ENCODE measurements around the gene DTNBP1. TPM values are rescaled to one million over a fixed set of nuclear protein-coding genes. Genes with fewer than 3 reads are reported as not detected.

Gene DTNBP1
- polyA plus RNA-seq, 4 donors = 21.3 to 26.2 (median 23.6) TPM

- DNase-seq (ENCODE audit: low read depth in 4 of 4, low spot score in 3 of 4) = no peak
Measured at GRCh38 chr6:15627821-15628220, 35.0 kb downstream of the DTNBP1 start.

GRCh38 chr6:15626878-15627674 is 35.8 kb downstream of the DTNBP1 start:
- DNase-seq (ENCODE audit: low read depth in 4 of 4, low spot score in 3 of 4) = no peak

GRCh38 chr6:15626160-15626559 is 36.7 kb downstream of the DTNBP1 start:
- DNase-seq (ENCODE audit: low read depth in 4 of 4, low spot score in 3 of 4) = no peak

- DNase-seq (ENCODE audit: low read depth in 4 of 4, low spot score in 3 of 4) = no peak
Measured at GRCh38 chr6:15623276-15624116, 39.3 kb downstream of the DTNBP1 start.

GRCh38 chr6:15622045-15622740 is 40.6 kb downstream of the DTNBP1 start:
- DNase-seq (ENCODE audit: low read depth in 4 of 4, low spot score in 3 of 4) = no peak

- DNase-seq (ENCODE audit: low read depth in 4 of 4, low spot score in 3 of 4) = no peak
Measured at GRCh38 chr6:15621203-15622044, 41.4 kb downstream of the DTNBP1 start.

GRCh38 chr6:15620611-15621010 is 42.2 kb downstream of the DTNBP1 start:
- DNase-seq (ENCODE audit: low read depth in 4 of 4, low spot score in 3 of 4) = no peak

- no peak for DNase-seq (ENCODE audit: low read depth in 4 of 4, low spot score in 3 of 4)
Measured at GRCh38 chr6:15619330-15619729, 43.5 kb downstream of the DTNBP1 start.

GRCh38 chr6:15618685-15619084 is 44.1 kb downstream of the DTNBP1 start:
- DNase-seq (ENCODE audit: low read depth in 4 of 4, low spot score in 3 of 4) = no peak

GRCh38 chr6:15616261-15616660 is 46.6 kb downstream of the DTNBP1 start:
- DNase-seq (ENCODE audit: low read depth in 4 of 4, low spot score in 3 of 4) = no peak

- DNase-seq (ENCODE audit: low read depth in 4 of 4, low spot score in 3 of 4) = no peak
Measured at GRCh38 chr6:15615802-15616201, 47.0 kb downstream of the DTNBP1 start.

GRCh38 chr6:15614277-15614676 is 48.6 kb downstream of the DTNBP1 start:
- no peak for DNase-seq (ENCODE audit: low read depth in 4 of 4, low spot score in 3 of 4)

- DNase-seq (ENCODE audit: low read depth in 4 of 4, low spot score in 3 of 4) = no peak
Measured at GRCh38 chr6:15608396-15608795, 54.4 kb downstream of the DTNBP1 start.

- no peak for DNase-seq (ENCODE audit: low read depth in 4 of 4, low spot score in 3 of 4)
Measured at GRCh38 chr6:15607603-15608002, 55.2 kb downstream of the DTNBP1 start.

- DNase-seq (ENCODE audit: low read depth in 4 of 4, low spot score in 3 of 4) = no peak
Measured at GRCh38 chr6:15606347-15606746, 56.5 kb downstream of the DTNBP1 start.

- no peak for DNase-seq (ENCODE audit: low read depth in 4 of 4, low spot score in 3 of 4)
Measured at GRCh38 chr6:15604843-15605242, 58.0 kb downstream of the DTNBP1 start.

GRCh38 chr6:15602154-15602553 is 60.7 kb downstream of the DTNBP1 start:
- no peak for DNase-seq (ENCODE audit: low read depth in 4 of 4, low spot score in 3 of 4)

GRCh38 chr6:15598273-15598798 is 64.5 kb downstream of the DTNBP1 start:
- DNase-seq (ENCODE audit: low read depth in 4 of 4, low spot score in 3 of 4) = no peak

- no peak for DNase-seq (ENCODE audit: low read depth in 4 of 4, low spot score in 3 of 4)
Measured at GRCh38 chr6:15596186-15596896, 66.5 kb downstream of the DTNBP1 start.

Measured in right renal pelvis (tissue), 4 donors.